ENCODE results near the gene XRCC3.

- no peak for TF ChIP-seq CTCF (IDR thresholded peaks at IDR 0.05; ENCODE audit: low read depth, low read length)
- TF ChIP-seq MYC (IDR thresholded peaks at IDR 0.05; ENCODE audit: low read depth, low read length), result no peak
These were observed 5.4 kb downstream of the XRCC3 start for GRCh38 chr14:103709814-103710213.

All from NB4 (cell line).